Activated CD8-positive, alpha-beta memory T cell treated with anti-CD3 and anti-CD28 coated beads for 4 hours (primary cell): ENCODE results near the gene CLIC4.
"Not testable (repeated sequence)": the region's sequence is repeated elsewhere in the genome, so short reads cannot be mapped to it uniquely, and the experiment has no call there.

Experiments
- DNase-seq, 2 donors: peaks; one replicate each; pipeline ENCODE4 v3.0.0-alpha.2; 2020; ENCODE audit warnings: low read depth in 2 of 2

The CLIC4 gene

GRCh38 chr1:24875257-24875656, 130.0 kb downstream of the CLIC4 start:
- DNase-seq = no peak

- no peak for DNase-seq
Observed at GRCh38 chr1:24875991-24876506, 130.8 kb downstream of the CLIC4 start.

GRCh38 chr1:24878045-24878444, 132.8 kb downstream of the CLIC4 start:
- no peak for DNase-seq

GRCh38 chr1:24878775-24879742, 133.8 kb downstream of the CLIC4 start:
- no peak for DNase-seq

- no peak for DNase-seq
Observed at GRCh38 chr1:24881034-24881433, 135.8 kb downstream of the CLIC4 start.

- DNase-seq = no peak
Observed at GRCh38 chr1:24884751-24885150, 139.5 kb downstream of the CLIC4 start.

GRCh38 chr1:24886241-24886640, 141.0 kb downstream of the CLIC4 start:
- no peak for DNase-seq

- DNase-seq = no peak
Observed at GRCh38 chr1:24888061-24888970, 143.1 kb downstream of the CLIC4 start.

GRCh38 chr1:24888971-24889676, 143.9 kb downstream of the CLIC4 start:
- no peak for DNase-seq

GRCh38 chr1:24890887-24891286, 145.6 kb downstream of the CLIC4 start:
- no peak for DNase-seq

GRCh38 chr1:24891367-24891766, 146.1 kb downstream of the CLIC4 start:
- DNase-seq = not testable (repeated sequence)

GRCh38 chr1:24892188-24893153, 147.2 kb downstream of the CLIC4 start:
- DNase-seq = no peak

- no peak for DNase-seq
Observed at GRCh38 chr1:24893431-24893830, 148.2 kb downstream of the CLIC4 start.
